NCI-H2081 (cell line): Measurements from ENCODE around the gene CCDC33.

Source experiments
- DNase-seq, 2 experiments: peaks; one replicate each; lab custom pipeline; 2025; lab: John Stamatoyannopoulos, UW

The CCDC33 gene

DNA sequence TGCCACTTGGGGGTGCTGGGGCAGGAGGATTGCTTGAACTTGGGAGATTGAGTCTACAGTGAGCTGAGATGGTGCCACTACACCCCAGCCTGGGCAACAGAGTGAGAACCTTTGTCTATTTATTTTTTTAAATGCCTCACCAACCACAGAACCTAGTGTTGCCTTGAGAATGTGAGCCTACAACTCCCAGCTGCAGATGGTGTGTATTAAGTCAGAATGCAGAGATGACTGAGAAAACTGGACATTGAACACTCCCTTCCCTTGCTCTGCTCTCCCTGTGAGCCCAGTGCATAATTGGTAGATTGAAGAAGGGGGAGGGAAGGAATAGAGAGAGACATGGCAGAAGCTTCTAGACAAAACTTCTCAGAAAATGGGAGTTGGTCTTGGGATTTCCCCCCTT lies 53.5 kb downstream of the CCDC33 start:
- DNase-seq = no peak

GRCh38 chr15:74290645-74291044 lies 54.5 kb downstream of the CCDC33 start:
- no peak for DNase-seq

DNA sequence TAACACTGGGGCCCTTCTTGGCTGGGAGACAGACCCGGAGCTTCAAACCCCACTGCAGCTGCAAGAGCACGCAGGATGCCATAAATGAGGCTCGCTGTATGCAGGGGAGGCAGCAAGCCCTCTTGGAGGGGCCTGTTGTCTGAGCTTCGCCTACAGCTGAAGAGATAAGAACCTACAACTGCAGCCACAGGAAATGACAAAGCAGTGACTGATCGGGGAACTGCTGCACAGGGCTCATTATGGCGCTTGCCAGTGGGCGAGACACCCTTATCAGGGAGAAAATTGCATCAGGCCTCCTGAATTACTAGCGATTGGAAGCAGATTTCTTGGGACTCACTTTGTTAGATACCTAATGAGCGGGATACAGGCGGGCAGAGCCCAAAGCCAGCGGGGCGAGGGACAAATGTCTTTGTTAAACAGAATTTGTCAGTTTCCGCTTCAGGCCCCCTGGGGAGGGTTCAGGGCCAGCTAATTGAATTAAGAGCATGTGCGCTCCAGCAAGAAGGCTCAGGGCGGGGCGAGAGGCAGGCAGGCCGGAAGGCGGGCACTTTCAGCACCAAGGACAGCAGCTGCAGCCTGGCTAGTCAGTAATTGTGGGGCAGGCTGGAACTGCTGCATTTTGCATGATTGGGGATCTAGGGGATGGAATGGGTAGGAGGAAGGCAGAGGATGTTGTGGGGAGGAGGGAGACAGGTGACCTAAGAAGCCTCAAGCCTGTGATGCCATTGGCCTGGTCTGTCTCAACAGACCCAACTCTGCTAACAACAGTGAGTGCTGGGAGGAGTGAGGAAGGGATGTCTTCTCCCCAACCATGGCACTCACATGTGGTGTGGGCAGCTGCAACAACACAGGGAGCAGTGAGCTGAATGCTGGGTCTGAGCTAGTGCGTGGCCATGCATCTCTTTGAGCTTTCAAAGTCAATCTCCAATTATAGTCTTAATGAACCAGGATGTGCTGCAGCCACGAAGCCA lies 55.3 kb downstream of the CCDC33 start:
- peak; percentile 84 to 93 for DNase-seq

DNA sequence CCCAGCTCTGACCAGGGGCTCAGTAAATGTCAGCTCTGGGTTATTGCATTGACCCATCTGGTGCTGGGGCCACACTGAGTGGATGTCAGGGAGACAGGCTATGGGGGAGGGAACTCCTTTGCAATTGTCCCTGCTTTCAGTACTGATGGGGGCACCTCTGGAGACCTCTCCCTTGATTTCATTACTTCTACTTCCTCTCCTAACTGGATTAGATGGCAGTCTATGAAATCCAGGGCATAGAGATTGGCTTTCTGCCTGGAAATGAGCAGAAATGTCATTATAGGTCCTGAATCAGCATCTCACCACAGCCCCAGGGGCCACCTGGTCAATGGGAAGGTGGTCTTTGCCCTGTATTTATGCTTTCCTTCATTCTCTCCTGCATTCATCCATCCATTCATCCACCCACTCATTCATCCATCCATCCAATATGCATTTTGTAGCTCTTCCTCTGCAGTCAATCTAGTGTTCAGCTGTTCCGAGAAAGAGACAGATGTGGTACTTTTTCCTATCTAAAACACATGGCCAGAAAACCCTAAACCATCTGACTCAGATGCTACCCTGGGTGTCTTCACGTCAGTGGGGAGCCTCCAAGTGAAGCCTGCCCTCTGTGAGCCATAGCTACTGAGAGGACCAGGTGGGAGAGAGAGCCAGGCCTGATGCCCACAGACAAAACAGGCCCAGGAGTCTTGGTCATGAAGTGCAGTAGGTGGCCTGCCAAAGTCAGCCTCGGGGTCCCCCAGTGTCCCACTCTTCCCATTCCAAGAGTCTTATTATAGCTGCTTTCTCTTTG lies 57.1 kb downstream of the CCDC33 start:
- no peak for DNase-seq

DNA sequence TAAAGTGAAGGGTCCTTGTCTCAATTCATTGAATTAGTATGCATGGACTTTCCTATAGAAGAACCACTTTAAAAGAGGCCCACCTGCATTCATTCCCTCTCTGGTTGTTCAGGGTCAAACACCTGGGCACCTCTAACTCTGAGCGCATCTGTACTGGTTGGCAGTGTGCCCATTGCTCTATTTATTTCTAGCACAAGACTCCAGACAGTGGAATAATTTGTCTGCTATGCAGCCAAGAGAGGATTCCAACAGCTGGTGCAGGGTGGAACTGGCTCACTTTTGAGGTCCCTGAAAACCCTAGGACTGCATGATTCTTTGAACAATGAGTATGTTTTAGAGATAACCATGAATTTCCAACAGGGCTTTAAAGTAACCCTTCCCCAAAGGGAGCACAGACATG lies 57.9 kb downstream of the CCDC33 start:
- peak in 1 of 2 experiments; percentile 48 for DNase-seq

DNA sequence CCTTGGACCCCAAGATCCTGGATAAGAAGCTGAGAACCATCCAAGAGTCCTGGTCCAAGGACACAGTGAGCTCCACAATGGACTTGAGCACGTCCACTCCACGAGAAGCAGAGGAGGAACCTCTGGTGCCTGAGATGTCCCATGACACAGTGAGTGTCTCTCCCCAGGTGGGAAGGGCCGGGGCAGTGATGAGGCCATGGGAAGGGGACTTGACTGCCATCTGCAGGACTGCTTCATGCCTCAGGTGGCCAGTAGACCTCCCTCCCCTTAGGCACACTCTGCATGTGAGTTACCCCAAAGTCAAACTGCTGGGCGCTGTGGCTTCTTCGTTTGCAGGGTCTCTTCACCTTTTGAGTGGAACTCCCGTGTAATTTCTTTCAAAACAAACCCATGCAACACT lies 59.7 kb downstream of the CCDC33 start:
- no peak for DNase-seq

GRCh38 chr15:74297887-74298286 lies 61.8 kb downstream of the CCDC33 start:
- no peak for DNase-seq

GRCh38 chr15:74300057-74300795 lies 64.1 kb downstream of the CCDC33 start:
- no peak for DNase-seq

DNA sequence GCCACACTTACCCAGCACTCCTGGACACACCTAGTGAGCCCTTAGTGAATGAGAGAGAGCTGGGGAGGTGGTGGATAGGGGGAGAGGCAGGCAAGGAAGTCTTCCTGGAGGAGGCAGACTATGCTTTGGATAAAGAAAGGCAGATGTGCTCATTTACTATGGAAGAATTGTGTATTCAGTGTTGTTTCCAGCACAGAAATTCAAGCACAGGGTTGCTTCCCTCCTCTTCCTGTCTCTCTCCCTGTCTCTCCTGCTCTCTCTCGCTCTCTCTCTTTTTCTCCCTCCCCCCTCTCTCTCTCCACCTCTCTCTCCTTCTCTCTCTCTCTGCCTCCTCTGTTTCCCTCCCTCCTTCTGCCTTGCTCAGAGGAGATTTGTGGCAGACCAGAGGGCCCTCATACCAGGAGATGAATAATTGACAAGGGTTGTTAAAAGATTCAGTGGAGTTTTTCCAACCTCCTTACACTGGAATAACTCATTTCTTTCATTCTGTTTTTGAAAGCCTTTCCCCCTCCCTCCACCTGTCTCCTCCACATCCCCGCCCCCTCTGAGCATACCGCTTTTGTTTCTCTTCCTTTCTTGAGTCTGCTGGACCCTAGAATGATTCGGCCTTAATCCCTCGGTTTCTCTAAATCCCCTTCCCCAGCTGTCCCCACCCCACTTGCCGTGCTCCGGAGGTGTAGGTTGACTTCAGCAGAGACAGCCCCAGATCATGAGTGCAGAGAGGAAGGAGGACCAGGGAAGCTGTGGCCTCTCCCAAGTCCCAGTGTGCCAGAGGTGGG lies 65.6 kb downstream of the CCDC33 start:
- no peak for DNase-seq

GRCh38 chr15:74302821-74303359 lies 66.8 kb downstream of the CCDC33 start:
- DNase-seq = peak; percentile 61 to 76

GRCh38 chr15:74303741-74304309 lies 67.7 kb downstream of the CCDC33 start:
- DNase-seq = no peak

GRCh38 chr15:74304431-74304830 lies 68.3 kb downstream of the CCDC33 start:
- DNase-seq = peak in 1 of 2 experiments; percentile 40

- no peak for DNase-seq
These were observed 69.6 kb downstream of the CCDC33 start for GRCh38 chr15:74305687-74306086.

GRCh38 chr15:74306781-74307217 lies 70.7 kb downstream of the CCDC33 start:
- DNase-seq = no peak

DNA sequence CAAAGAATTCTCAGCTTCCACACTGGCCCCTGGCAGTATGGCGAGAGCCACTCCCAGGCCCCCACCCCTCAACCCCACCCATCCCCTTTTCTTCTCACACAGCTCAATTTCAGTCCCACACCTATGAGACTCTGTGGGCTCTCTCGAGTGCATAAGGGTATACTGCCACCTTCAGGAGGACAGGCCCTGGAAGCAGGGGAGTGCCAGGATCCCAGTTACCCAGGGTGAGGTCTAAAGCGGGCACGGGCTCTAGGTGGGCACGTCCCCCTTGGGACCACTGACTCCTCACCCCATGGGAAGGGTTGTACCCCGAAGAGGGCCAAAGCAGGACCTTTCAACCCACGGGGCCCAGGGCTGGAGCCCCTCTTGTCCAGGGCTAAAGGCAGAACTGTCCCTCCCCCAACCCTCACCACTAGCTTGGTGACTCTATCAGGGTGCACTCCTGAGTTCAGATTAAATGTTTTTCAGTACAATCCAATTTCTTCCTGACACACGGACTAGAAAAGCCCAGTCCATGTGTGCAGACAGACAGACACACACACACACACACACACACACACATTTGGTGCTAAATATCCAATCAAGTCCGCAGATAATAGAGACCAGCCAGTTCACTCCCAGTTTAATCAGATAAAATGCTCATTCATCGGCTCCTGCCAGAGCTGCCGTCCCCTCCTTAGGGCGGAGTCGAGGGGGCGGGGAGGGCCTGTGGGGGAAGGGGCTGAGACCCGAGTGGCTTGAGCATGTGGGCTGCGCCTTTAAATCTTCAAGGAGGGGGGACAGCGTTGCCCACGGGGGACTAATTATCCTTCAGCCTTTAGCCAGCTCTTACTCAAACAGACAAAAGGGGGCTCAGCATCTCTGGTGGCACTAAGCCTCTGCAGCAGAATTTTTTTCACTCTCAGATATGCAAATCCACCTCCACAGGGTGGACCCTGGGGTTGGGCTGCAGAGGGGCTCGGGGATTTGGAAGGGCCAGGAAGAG lies 72.0 kb downstream of the CCDC33 start:
- peak; percentile 89 to 90 for DNase-seq

GRCh38 chr15:74311734-74312444 lies 75.8 kb downstream of the CCDC33 start:
- peak in 1 of 2 experiments; percentile 54 for DNase-seq

DNA sequence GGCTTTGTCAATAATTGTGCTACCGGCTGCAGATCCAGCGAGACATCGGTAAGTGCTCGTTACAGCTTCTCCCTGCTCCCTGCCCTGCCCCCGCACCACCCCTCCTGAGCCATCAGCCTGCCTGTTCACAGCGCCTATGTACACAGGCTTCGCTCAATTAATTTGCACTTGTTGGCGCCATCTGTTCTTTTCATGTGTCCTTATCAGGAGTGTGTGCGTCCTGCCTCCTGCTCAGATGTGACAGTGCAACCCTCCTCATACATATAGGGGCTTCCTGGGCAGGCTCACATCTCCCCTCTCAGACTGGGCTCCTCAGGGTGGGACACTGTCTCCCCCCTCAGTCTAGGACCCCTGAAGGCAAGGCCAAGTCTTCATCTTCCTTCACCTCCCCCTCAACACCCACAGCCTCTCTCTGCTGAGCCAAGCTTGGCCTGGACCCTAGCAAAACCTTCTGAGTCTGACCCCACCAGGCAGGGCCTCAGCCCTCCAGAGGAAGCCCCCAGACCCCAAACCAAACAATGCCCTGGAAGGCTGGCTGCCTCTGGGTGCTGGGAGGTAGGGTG lies 76.4 kb downstream of the CCDC33 start:
- DNase-seq = peak; percentile 95 to 98

DNA sequence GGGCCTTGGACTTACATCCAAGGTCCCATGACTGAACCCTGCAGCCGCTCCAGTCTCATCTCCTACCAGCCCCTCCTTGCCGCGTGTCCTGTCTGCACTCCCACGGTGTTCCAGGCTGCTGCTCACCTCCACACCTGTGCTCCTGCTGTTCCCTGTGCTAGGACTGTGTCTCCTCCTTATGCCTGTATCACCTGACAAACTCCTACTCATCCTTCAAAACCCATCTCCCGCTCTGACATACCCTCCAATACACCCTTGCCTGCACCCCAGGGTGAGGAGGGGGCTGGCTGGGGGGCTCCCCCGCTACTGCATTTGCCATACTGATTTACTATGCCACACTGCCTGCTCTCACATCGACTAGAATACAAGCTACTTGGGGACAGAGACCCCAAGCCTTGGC lies 77.8 kb downstream of the CCDC33 start:
- no peak for DNase-seq
